ENCODE results near the gene EHMT1. TPM values are rescaled to one million over a fixed set of nuclear protein-coding genes. Genes with fewer than 3 reads are reported as not detected.
"Not testable (repeated sequence)": the region's sequence is repeated elsewhere in the genome, so short reads cannot be mapped to it uniquely, and the experiment has no call there.

The EHMT1 gene
- total RNA-seq, 2 experiments from 2014 or later = 145 to 295 TPM

DNA sequence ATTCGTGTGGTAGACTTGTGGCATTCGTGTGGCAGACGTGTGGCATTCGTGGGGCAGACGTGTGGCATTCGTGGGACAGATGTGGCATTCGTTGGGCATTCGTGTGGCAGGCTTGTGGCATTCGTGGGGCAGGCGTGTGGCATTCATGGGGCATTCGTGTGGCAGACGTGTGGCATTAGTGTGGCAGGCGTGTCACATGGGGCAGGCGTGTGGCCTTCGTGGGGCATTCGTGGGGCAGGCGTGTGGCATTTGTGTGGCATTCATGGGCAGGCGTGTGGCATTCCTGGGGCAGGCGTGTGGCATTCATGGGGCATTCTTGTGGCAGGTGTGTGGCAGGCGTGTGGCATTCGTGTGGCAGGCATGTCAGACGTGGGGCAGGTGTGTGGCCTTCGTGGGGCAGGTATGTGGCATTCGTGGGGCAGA is 106.0 kb downstream of the EHMT1 start:
- Histone ChIP-seq H3K36me3 (ENCODE audit: insufficient read depth, low read length) (peaks cover 94% of the 10 kb centered on the region), H3K9me2 (ENCODE audit: insufficient read depth, low read length) (no peaks in the 10 kb centered on the region), H3K9me3 (ENCODE audit: low read length) (no peaks in the 10 kb centered on the region), H3K4me1 (ENCODE audit: insufficient read depth, low read length, poor library complexity, severe bottlenecking) (no peaks in the 10 kb centered on the region), H3K4me2 (ENCODE audit: low read length) (no peak overlapping the region), H3K79me2 (ENCODE audit: insufficient read depth, low read depth, low read length) (peaks cover 61% of the 10 kb centered on the region), H3K4me3 (ENCODE audit: low read depth, low read length, poor library complexity, severe bottlenecking) (no peak overlapping the region), H2AFZ (ENCODE audit: low read length) (no peak overlapping the region), H3K27ac (ENCODE audit: low read depth, low read length, poor library complexity, severe bottlenecking) (no peak overlapping the region), H4K20me1 (ENCODE audit: insufficient read depth, low read length) (no peaks in the 10 kb centered on the region)
- ChIA-PET CTCF (ENCODE audit: unreplicated experiment) (no interaction called here), POLR2A (no interaction called here)
- intact Hi-C loops (cut with micrococcal nuclease; ENCODE audit: unreplicated experiment) = no loop called here
- no TSS peak for BruUV-seq (replicated peaks)
- no peak for TF ChIP-seq EZH2phosphoT487 (IDR thresholded peaks at IDR 0.05; ENCODE audit: borderline replicate concordance, low read depth, low read length)
- TF ChIP-seq, protein P1, sequence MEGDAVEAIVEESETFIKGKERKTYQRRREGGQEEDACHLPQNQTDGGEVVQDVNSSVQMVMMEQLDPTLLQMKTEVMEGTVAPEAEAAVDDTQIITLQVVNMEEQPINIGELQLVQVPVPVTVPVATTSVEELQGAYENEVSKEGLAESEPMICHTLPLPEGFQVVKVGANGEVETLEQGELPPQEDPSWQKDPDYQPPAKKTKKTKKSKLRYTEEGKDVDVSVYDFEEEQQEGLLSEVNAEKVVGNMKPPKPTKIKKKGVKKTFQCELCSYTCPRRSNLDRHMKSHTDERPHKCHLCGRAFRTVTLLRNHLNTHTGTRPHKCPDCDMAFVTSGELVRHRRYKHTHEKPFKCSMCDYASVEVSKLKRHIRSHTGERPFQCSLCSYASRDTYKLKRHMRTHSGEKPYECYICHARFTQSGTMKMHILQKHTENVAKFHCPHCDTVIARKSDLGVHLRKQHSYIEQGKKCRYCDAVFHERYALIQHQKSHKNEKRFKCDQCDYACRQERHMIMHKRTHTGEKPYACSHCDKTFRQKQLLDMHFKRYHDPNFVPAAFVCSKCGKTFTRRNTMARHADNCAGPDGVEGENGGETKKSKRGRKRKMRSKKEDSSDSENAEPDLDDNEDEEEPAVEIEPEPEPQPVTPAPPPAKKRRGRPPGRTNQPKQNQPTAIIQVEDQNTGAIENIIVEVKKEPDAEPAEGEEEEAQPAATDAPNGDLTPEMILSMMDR (conservative IDR thresholded peaks at IDR 0.05; ENCODE audit: low read length) = no peak
- no peak for DNase-seq (ENCODE audit: low spot score)

- peaks cover 61% of the 10 kb centered on the region for H3K79me2 ChIP-seq (ENCODE audit: insufficient read depth, low read depth, low read length)
- no peak overlapping the region for H3K4me3 ChIP-seq (ENCODE audit: low read depth, low read length, poor library complexity, severe bottlenecking)
- no peak for DNase-seq (ENCODE audit: low spot score)
- H4K20me1 ChIP-seq (ENCODE audit: insufficient read depth, low read length) = no peaks in the 10 kb centered on the region
- no TSS peak for BruUV-seq (replicated peaks)
- no peak overlapping the region for H3K27ac ChIP-seq (ENCODE audit: low read depth, low read length, poor library complexity, severe bottlenecking)
- no peak for TF ChIP-seq EZH2phosphoT487 (IDR thresholded peaks at IDR 0.05; ENCODE audit: borderline replicate concordance, low read depth, low read length)
- TF ChIP-seq, protein P1 (conservative IDR thresholded peaks at IDR 0.05; ENCODE audit: low read length) = no peak
- intact Hi-C loops (cut with micrococcal nuclease; ENCODE audit: unreplicated experiment) = no loop called here
- H3K4me2 ChIP-seq (ENCODE audit: low read length) = no peak overlapping the region
- ChIA-PET CTCF (ENCODE audit: unreplicated experiment) (no interaction called here), POLR2A (interaction anchor here (0.7 kb wide), 1 partner anchor 9 kb away, joined by 4 read pairs; no protein-coding TSS in a partner anchor)
- no peaks in the 10 kb centered on the region for H3K9me3 ChIP-seq (ENCODE audit: low read length)
- H2AFZ ChIP-seq (ENCODE audit: low read length) = no peak overlapping the region
- H3K9me2 ChIP-seq (ENCODE audit: insufficient read depth, low read length) = no peaks in the 10 kb centered on the region
- peaks cover 94% of the 10 kb centered on the region for H3K36me3 ChIP-seq (ENCODE audit: insufficient read depth, low read length)
- no peaks in the 10 kb centered on the region for H3K4me1 ChIP-seq (ENCODE audit: insufficient read depth, low read length, poor library complexity, severe bottlenecking)
These were observed 106.8 kb downstream of the EHMT1 start for GRCh38 chr9:137725598-137725997.

DNA sequence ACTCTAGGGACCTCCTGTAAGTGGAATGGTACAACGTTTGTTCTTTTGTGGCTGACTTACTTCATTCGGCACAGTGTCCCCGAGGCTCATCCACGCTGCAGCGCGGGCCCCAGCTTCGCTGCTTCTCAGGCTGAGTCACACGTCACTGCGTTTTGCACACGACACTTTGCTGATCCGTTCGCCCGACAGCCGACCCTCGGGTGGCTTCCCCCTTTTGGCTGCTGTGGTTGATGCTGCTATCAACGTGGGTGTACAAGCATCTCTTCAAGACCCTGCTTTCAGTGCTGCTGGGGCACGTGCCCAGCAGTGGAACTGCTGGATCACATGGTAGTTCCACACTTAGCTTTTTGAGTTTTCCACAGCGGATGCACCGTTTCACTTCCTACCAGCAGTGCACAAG is 107.5 kb downstream of the EHMT1 start:
- DNase-seq (ENCODE audit: low spot score); H3K4me1 ChIP-seq (ENCODE audit: insufficient read depth, low read length, poor library complexity, severe bottlenecking); H3K9me3 ChIP-seq (ENCODE audit: low read length); H4K20me1 ChIP-seq (ENCODE audit: insufficient read depth, low read length); CTCF ChIA-PET (ENCODE audit: unreplicated experiment); intact Hi-C loops (cut with micrococcal nuclease; ENCODE audit: unreplicated experiment); H2AFZ ChIP-seq (ENCODE audit: low read length); H3K27ac ChIP-seq (ENCODE audit: low read depth, low read length, poor library complexity, severe bottlenecking); POLR2A ChIA-PET; BruUV-seq (replicated peaks); H3K4me2 ChIP-seq (ENCODE audit: low read length); H3K4me3 ChIP-seq (ENCODE audit: low read depth, low read length, poor library complexity, severe bottlenecking); H3K9me2 ChIP-seq (ENCODE audit: insufficient read depth, low read length): not testable (repeated sequence)
- Histone ChIP-seq H3K36me3 (ENCODE audit: insufficient read depth, low read length) (peaks cover 94% of the 10 kb centered on the region), H3K79me2 (ENCODE audit: insufficient read depth, low read depth, low read length) (peaks cover 61% of the 10 kb centered on the region)
